ENCODE results near the gene LHX4. TPM values are rescaled to one million over a fixed set of nuclear protein-coding genes. Genes with fewer than 3 reads are reported as not detected.

Gene LHX4
- total RNA-seq, 4 donors from 2014 or later, result 0.48 to 1.2 TPM; not detected in 2

DNA sequence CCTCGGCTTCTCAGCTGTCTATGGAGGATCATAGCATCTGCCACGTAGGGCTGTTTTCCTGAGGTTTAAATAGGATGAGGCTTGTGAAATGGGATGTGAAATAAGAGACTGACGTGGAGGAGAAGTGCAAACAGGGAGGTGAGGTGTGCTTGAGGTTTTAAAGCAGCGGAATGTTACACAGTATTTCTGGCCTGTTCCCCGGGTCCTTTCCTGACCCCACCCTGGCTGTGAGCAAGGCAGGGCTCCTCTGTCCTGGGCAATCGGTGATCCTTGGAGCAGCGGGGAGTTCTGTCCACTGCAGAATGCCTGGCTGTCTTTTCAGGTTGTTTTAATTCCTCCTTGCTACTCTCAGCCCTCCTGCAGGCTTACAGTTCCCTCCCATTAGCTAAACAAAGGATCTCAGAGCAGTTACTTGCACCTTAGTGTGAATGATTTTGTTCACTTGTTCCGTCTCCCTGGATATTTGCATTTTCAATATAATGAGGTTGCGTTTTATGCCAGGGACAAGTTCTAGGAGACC lies 38.6 kb downstream of the LHX4 start:
- Histone ChIP-seq H3K27me3 (no peaks in the 10 kb centered on the region), H3K4me3 (no peak overlapping the region), H3K4me1 (peaks cover 6 to 24% (median 20%) of the 10 kb centered on the region in 4 donors), H3K9me3 (no peaks in the 10 kb centered on the region), H3K27ac (peak overlapping the region in 1 of 4 donors; percentile 11), H3K36me3 (no peaks in the 10 kb centered on the region)
- TF ChIP-seq EP300 (IDR thresholded peaks at IDR 0.05; ENCODE audit: low read depth) (no peak), POLR2AphosphoS5 (IDR thresholded peaks at IDR 0.05) (no peak), POLR2A (IDR thresholded peaks at IDR 0.05) (no peak)
- TF ChIP-seq, protein P1, sequence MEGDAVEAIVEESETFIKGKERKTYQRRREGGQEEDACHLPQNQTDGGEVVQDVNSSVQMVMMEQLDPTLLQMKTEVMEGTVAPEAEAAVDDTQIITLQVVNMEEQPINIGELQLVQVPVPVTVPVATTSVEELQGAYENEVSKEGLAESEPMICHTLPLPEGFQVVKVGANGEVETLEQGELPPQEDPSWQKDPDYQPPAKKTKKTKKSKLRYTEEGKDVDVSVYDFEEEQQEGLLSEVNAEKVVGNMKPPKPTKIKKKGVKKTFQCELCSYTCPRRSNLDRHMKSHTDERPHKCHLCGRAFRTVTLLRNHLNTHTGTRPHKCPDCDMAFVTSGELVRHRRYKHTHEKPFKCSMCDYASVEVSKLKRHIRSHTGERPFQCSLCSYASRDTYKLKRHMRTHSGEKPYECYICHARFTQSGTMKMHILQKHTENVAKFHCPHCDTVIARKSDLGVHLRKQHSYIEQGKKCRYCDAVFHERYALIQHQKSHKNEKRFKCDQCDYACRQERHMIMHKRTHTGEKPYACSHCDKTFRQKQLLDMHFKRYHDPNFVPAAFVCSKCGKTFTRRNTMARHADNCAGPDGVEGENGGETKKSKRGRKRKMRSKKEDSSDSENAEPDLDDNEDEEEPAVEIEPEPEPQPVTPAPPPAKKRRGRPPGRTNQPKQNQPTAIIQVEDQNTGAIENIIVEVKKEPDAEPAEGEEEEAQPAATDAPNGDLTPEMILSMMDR (IDR thresholded peaks at IDR 0.05), result no peak
- intact Hi-C loops (cut with DNase I; ENCODE audit: low total_unique reads), result no loop called here
- WGBS, 2 donors (ENCODE audit: low coverage in 1 of 2), result 82 to 93% methylated on average over 5 to 9 of the region's 9 CpGs
- in situ Hi-C loops (cut with MboI; ENCODE audit: low pct_ligation_motif_present in 1 of 4, low pct_unique_long_range_greater_than_20kb in 1 of 4, low sequenced_read_pairs in 3 of 4), result loop anchor here in 2 of 4 donors (25.0 kb wide), 1 partner anchor 219 kb away; no protein-coding TSS in a partner anchor
- no peak for DNase-seq

DNA sequence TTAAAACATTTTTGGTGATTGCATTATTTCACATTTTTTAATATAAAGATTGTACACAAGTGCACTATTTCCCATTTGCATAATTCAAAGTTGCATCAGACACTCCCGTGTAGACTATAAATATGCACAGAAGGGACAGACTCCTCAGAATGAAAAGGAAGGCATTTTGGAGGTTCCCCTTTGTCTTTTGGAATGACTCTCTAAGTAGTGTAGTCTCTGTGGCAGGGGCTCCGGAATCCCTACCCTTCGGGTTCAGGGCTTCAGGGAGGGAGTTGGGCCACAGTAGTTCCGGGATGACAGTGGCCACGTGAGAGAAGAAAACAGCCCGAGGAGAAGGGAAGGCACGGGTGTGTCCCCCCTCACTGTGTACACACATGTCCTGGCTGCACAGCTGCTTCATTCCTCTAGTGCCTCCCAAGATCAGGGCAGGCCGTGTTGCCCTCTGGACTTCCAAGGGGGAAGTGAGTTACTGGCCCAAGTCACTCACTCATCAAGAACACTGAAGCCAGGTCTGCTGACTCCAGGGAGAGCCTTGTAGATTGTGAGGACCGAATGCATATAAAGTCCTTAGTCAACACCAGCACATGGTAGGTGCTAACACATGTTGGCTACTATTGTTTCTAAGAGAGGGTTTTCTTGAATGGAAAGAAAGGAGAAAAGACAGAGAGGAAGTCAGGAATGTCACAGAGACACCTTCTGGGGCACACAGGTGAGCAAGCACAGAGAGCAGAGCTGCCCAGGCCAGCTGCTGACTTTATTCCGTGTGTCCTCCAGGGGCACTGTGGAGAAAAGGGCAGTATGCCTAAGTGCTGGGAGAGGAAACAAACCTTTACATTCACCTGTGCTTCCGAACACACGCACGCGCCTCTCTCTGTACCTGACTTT lies 39.8 kb downstream of the LHX4 start:
- 46 to 53% methylated on average over 7 to 14 of the region's 14 CpGs for WGBS, 2 donors (ENCODE audit: low coverage in 1 of 2)
- H3K4me3 ChIP-seq, result no peak overlapping the region
- intact Hi-C loops (cut with DNase I; ENCODE audit: low total_unique reads), result no loop called here
- no peaks in the 10 kb centered on the region for H3K9me3 ChIP-seq
- H3K27me3 ChIP-seq, result no peaks in the 10 kb centered on the region
- no peaks in the 10 kb centered on the region for H3K36me3 ChIP-seq
- TF ChIP-seq, protein P1 (IDR thresholded peaks at IDR 0.05), result peak in 4 of 5 experiments; percentile 21 to 58 (median 32)
- TF ChIP-seq POLR2AphosphoS5 (IDR thresholded peaks at IDR 0.05) (peak; percentile 38 to 68 (median 51)), EP300 (IDR thresholded peaks at IDR 0.05; ENCODE audit: low read depth) (no peak), POLR2A (IDR thresholded peaks at IDR 0.05) (peak; percentile 49)
- in situ Hi-C loops (cut with MboI; ENCODE audit: low pct_ligation_motif_present in 1 of 4, low pct_unique_long_range_greater_than_20kb in 1 of 4, low sequenced_read_pairs in 3 of 4), result loop anchor here in 2 of 4 donors (25.0 kb wide), 1 partner anchor 217 kb away; no protein-coding TSS in a partner anchor
- DNase-seq, result peak; percentile 80
- H3K27ac ChIP-seq, result peak overlapping the region; percentile 67 to 81 (median 73)
- H3K4me1 ChIP-seq, result peaks cover 6 to 24% (median 20%) of the 10 kb centered on the region in 4 donors

DNA sequence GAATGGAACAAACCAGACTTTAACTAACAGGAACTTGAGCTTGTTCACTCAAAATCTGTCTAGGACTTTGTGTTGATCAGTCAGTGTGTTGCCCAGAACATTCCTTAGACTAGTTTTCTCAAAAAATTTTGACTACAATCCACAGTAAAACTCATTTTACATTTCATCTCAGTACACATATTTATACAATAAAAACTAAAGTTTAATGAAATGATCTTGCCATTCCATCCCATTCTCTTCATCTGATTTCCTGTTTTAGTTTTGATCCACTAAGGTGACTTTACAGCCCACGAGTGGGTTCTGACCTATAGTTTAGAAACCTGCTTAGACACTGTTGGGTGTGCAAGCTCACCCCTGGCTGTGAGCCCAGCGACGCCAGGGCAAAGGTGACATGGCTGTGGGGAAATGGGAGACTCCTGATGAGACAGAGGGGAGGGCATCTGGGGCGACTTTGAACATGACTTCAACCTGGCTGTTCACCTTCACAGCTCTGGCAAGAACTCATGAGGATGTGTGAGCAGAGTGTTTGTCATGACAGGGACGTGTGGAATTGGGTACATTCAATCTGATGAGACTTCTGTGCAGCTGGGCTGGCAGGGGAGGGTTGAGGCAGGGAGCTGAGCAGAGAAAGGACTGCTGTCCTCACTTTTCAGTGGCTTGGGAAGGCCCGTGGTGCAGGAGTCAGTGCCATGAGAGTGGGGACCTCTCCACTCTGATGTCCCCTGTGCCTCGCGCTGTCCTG lies 40.6 kb downstream of the LHX4 start:
- Histone ChIP-seq H3K27ac (peak overlapping the region; percentile 67 to 81 (median 73)), H3K36me3 (no peaks in the 10 kb centered on the region), H3K27me3 (no peaks in the 10 kb centered on the region), H3K4me3 (no peak overlapping the region), H3K4me1 (peaks cover 6 to 24% (median 20%) of the 10 kb centered on the region in 4 donors), H3K9me3 (no peaks in the 10 kb centered on the region)
- TF ChIP-seq EP300 (IDR thresholded peaks at IDR 0.05; ENCODE audit: low read depth) (no peak), POLR2AphosphoS5 (IDR thresholded peaks at IDR 0.05) (no peak), POLR2A (IDR thresholded peaks at IDR 0.05) (no peak)
- TF ChIP-seq, protein P1 (IDR thresholded peaks at IDR 0.05), result no peak
- in situ Hi-C loops (cut with MboI; ENCODE audit: low pct_ligation_motif_present in 1 of 4, low pct_unique_long_range_greater_than_20kb in 1 of 4, low sequenced_read_pairs in 3 of 4) (loop anchor here in 2 of 4 donors (25.0 kb wide), 1 partner anchor 217 kb away; no protein-coding TSS in a partner anchor), intact Hi-C loops (cut with DNase I; ENCODE audit: low total_unique reads) (no loop called here)
- peak; percentile 69 for DNase-seq
- 20 to 60% methylated on average over 1 to 8 of the region's 8 CpGs for WGBS, 2 donors (ENCODE audit: low coverage in 1 of 2)

Data from transverse colon (tissue), 4 donors.